SK-N-SH treated with all-trans-retinoic acid at 6 μM for 48 hours (cell line): Measurements from ENCODE around the gene DTX3L.

Experiments used
- ARNTL ChIP-seq: fragments of 450-650 bp; formaldehyde crosslinking; IDR thresholded peaks from 2 replicates; pipeline ENCODE4 v1.5.0; 2020; ENCODE audit warnings: low read depth, mild to moderate bottlenecking, moderate library complexity, borderline replicate concordance
- CSDC2 ChIP-seq: fragments of 250-450 bp; sonication (Bioruptor Pico); IDR thresholded peaks from 2 replicates; pipeline ENCODE4 v1.5.0; 2020; ENCODE audit warnings: mild to moderate bottlenecking, moderate library complexity
- ESRRG ChIP-seq: fragments of 250-450 bp; sonication (Bioruptor Pico); IDR thresholded peaks from 2 replicates; pipeline ENCODE4 v1.6.1; 2021; ENCODE audit warnings: mild to moderate bottlenecking
- GLIS3 ChIP-seq: fragments of 250-450 bp; sonication (Bioruptor Pico); IDR thresholded peaks from 2 replicates; pipeline ENCODE4 v1.5.0; 2020; ENCODE audit warnings: mild to moderate bottlenecking, moderate library complexity
- OSR1 ChIP-seq: fragments of 250-450 bp; sonication (Bioruptor Pico); IDR thresholded peaks from 2 replicates; pipeline ENCODE4 v1.8.0; 2022; ENCODE audit warnings: moderate library complexity, mild to moderate bottlenecking, inconsistent platforms
- RARB ChIP-seq: fragments of 250-450 bp; sonication (Bioruptor Pico); IDR thresholded peaks from 2 replicates; pipeline ENCODE4 v1.8.0; 2021; ENCODE audit warnings: mild to moderate bottlenecking, moderate library complexity
- SNAI2 ChIP-seq: fragments of 250-450 bp; sonication (Bioruptor Pico); IDR thresholded peaks from 2 replicates; pipeline ENCODE4 v1.5.0; 2020; ENCODE audit warnings: mild to moderate bottlenecking, moderate library complexity
- TCF4 ChIP-seq: fragments of 250-450 bp; sonication (Bioruptor Pico); IDR thresholded peaks from 2 replicates; pipeline ENCODE4 v1.8.0; 2021; ENCODE audit warnings: mild to moderate bottlenecking, moderate library complexity, borderline replicate concordance
- ZFP30 ChIP-seq: fragments of 450-650 bp; formaldehyde crosslinking; IDR thresholded peaks from 2 replicates; pipeline ENCODE4 v1.5.0; 2022; ENCODE audit warnings: mild to moderate bottlenecking, moderate library complexity
- ZNF8 ChIP-seq: fragments of 450-650 bp; formaldehyde crosslinking; IDR thresholded peaks from 2 replicates; pipeline ENCODE4 v1.5.0; 2020; ENCODE audit warnings: mild to moderate bottlenecking, moderate library complexity
- TF ChIP-seq, protein P1 (sequence below): fragments of 250-450 bp; sonication (Bioruptor Pico); IDR thresholded peaks from 2 replicates; pipeline ENCODE4 v1.8.0; 2020; ENCODE audit warnings: mild to moderate bottlenecking, moderate library complexity, borderline replicate concordance
- TF ChIP-seq, protein P2 (sequence below): fragments of 250-450 bp; sonication (Bioruptor Pico); IDR thresholded peaks from 2 replicates; pipeline ENCODE4 v1.8.0; 2021; ENCODE audit warnings: low read depth, mild to moderate bottlenecking, moderate library complexity, borderline replicate concordance
- TF ChIP-seq, protein P3 (sequence below): fragments of 250-450 bp; sonication (Bioruptor Pico); IDR thresholded peaks from 2 replicates; pipeline ENCODE4 v1.5.1; 2020; ENCODE audit warnings: low read depth, mild to moderate bottlenecking, moderate library complexity

DNA sequence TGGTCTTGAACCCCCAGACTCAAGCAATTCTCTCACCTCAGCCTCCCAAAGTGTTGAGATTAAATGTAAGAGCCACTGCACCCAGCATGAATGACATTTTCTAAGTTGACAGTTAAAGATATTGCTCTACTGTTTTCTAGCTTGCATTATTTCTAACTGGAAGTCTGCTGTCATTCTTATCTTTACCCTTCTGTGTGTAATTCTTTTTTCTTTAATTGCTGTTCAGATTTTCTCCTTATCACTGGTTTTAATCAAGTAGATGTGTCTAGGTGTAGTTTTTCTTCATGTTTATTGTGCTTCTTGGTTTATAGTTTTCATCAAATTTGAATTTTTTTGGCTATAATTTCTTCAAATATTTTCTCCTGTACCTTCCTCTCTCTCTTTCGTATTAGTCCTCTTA lies 18.3 kb downstream of the DTX3L start:
- TF ChIP-seq, protein P1, sequence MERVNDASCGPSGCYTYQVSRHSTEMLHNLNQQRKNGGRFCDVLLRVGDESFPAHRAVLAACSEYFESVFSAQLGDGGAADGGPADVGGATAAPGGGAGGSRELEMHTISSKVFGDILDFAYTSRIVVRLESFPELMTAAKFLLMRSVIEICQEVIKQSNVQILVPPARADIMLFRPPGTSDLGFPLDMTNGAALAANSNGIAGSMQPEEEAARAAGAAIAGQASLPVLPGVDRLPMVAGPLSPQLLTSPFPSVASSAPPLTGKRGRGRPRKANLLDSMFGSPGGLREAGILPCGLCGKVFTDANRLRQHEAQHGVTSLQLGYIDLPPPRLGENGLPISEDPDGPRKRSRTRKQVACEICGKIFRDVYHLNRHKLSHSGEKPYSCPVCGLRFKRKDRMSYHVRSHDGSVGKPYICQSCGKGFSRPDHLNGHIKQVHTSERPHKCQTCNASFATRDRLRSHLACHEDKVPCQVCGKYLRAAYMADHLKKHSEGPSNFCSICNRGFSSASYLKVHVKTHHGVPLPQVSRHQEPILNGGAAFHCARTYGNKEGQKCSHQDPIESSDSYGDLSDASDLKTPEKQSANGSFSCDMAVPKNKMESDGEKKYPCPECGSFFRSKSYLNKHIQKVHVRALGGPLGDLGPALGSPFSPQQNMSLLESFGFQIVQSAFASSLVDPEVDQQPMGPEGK (CRISPR knock-in tag), result no peak
- TF ChIP-seq SNAI2 (CRISPR knock-in tag), result no peak
- TF ChIP-seq RARB, result no peak
- TF ChIP-seq TCF4 (CRISPR knock-in tag), result no peak
- TF ChIP-seq, protein P2, sequence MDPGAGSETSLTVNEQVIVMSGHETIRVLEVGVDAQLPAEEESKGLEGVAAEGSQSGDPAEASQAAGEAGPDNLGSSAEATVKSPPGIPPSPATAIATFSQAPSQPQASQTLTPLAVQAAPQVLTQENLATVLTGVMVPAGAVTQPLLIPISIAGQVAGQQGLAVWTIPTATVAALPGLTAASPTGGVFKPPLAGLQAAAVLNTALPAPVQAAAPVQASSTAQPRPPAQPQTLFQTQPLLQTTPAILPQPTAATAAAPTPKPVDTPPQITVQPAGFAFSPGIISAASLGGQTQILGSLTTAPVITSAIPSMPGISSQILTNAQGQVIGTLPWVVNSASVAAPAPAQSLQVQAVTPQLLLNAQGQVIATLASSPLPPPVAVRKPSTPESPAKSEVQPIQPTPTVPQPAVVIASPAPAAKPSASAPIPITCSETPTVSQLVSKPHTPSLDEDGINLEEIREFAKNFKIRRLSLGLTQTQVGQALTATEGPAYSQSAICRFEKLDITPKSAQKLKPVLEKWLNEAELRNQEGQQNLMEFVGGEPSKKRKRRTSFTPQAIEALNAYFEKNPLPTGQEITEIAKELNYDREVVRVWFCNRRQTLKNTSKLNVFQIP (CRISPR knock-in tag), result no peak
- TF ChIP-seq ZFP30 (CRISPR knock-in tag), result no peak
- TF ChIP-seq, protein P3, sequence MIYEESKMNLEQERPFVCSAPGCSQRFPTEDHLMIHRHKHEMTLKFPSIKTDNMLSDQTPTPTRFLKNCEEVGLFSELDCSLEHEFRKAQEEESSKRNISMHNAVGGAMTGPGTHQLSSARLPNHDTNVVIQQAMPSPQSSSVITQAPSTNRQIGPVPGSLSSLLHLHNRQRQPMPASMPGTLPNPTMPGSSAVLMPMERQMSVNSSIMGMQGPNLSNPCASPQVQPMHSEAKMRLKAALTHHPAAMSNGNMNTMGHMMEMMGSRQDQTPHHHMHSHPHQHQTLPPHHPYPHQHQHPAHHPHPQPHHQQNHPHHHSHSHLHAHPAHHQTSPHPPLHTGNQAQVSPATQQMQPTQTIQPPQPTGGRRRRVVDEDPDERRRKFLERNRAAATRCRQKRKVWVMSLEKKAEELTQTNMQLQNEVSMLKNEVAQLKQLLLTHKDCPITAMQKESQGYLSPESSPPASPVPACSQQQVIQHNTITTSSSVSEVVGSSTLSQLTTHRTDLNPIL, result no peak
- no peak for TF ChIP-seq CSDC2 (CRISPR knock-in tag)
- TF ChIP-seq OSR1 (CRISPR knock-in tag), result no peak
- TF ChIP-seq ZNF8 (CRISPR knock-in tag), result no peak
- no peak for TF ChIP-seq ARNTL (CRISPR knock-in tag)
- no peak for TF ChIP-seq ESRRG
- no peak for TF ChIP-seq GLIS3 (CRISPR knock-in tag)
